Suprapubic skin (tissue), 4 donors: Measurements from ENCODE around the gene PCDHGA7.

Source experiments
- CTCF ChIP-seq, 2 donors: fragments of 200-600 bp in 1 of 2; fragments of 450-650 bp in 1 of 2; sonication (generic) in 1 of 2; IDR thresholded peaks; one replicate each; pipeline ENCODE4 v1.5.1; 2016 to 2019; ENCODE audit warnings: antibody characterized with exemption in 2 of 2, mild to moderate bottlenecking in 1 of 2, moderate library complexity in 1 of 2
- EP300 ChIP-seq: sonication (generic); formaldehyde crosslinking; IDR thresholded peaks from one replicate; pipeline ENCODE4 v1.6.1; 2017; ENCODE audit warnings: antibody characterized with exemption
- POLR2A ChIP-seq, 2 donors: fragments of 450-650 bp; IDR thresholded peaks; one replicate each; pipeline ENCODE4 v1.6.1; 2017; ENCODE audit warnings: antibody characterized with exemption in 2 of 2, mild to moderate bottlenecking in 2 of 2, moderate library complexity in 2 of 2
- POLR2AphosphoS5 ChIP-seq, 3 donors: sonication (generic); formaldehyde crosslinking; IDR thresholded peaks; one replicate each; pipeline ENCODE4 v1.6.1; 2017; ENCODE audit warnings: antibody characterized with exemption in 3 of 3

- peak in 1 of 2 donors; percentile 26 for TF ChIP-seq CTCF (IDR thresholded peaks at IDR 0.05)
- no peak for TF ChIP-seq POLR2A (IDR thresholded peaks at IDR 0.05)
- no peak for TF ChIP-seq POLR2AphosphoS5 (IDR thresholded peaks at IDR 0.05)
- TF ChIP-seq EP300, result no peak
Measured at GRCh38 chr5:141430332-141431113, 48.0 kb downstream of the PCDHGA7 start, which contains the start of gene PCDHGA12.
